Stimulated activated CD8-positive, alpha-beta memory T cell treated with anti-CD3 and anti-CD28 coated beads, Interleukin-2, amount 100 ng/mL, for 1 hour (primary cell): ENCODE results near the gene MYO5C.
"Not testable (repeated sequence)": the region's sequence is repeated elsewhere in the genome, so short reads cannot be mapped to it uniquely, and the experiment has no call there.

Experiments
- DNase-seq, 2 donors: peaks; one replicate each; pipeline ENCODE4 v3.0.0-alpha.2; 2020; ENCODE audit warnings: low read depth in 2 of 2

MYO5C gene

DNA sequence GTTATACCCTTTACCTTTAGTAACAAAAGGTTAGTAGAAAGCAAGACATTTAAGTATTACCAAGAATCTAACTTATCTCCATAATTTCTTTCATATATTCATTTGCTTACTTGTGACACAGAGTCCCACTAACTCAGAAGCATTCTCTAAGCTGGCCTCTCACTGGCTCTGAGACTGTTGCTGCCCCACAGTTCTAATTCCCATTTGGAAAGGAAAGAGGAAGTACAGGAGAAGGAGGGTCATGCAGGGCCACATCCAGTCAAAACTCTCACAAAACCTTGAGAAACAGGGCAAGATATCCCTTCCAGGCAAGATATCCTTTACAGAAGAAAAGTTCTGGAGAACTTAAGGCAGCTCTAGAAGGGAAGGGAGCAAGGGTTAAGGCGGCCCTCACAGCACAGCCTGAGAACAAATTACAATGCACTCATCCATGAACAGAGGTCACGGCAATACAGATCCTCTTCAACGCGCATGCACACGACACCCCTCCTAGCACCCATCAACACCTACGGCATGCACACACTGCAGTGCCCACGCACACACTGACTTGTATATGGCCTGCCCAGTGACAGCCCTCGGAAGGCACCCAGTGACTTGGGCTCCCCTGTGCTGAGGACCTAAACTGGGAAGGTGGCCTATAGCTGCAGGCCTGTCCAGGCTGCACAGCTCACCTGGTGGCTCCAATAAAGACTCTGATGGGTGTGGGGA is 13.0 kb upstream of the MYO5C start:
- no peak for DNase-seq

DNA sequence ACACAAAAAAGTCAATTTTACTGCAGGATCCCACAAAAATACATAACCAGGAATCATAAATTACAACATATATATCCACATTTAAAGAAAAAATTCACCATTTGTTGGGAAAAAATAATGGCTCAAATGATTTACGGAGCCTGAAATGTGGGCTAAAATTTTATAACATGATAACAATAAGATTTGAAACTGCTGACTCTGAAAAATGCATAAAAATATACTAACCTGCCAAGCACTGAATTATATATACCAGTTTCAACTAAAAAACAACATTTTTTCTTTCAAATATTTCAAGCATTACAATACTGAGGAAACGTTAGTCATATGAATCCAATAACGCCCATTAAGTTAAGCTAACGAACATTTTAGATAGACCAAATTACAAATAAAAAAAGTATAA is 12.2 kb upstream of the MYO5C start:
- DNase-seq, result no peak

DNA sequence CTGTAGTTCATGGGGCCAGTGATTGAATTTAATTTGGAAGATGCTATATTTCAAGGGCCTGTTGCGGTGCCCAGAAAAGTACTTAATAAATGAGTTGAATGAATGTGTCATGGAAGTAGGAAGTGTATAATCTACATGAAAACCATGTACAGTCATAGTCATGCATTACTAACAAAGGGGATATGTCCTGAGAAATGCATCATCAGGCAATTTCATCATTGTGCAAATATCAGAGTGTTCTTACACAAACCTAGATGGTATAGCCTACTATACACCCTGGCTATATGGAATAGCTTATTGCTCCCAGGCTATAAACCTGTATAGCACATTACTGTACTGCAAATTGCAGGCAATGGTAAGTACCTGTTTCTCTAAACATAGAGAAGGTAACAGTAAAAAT is 10.7 kb upstream of the MYO5C start:
- no peak for DNase-seq

DNA sequence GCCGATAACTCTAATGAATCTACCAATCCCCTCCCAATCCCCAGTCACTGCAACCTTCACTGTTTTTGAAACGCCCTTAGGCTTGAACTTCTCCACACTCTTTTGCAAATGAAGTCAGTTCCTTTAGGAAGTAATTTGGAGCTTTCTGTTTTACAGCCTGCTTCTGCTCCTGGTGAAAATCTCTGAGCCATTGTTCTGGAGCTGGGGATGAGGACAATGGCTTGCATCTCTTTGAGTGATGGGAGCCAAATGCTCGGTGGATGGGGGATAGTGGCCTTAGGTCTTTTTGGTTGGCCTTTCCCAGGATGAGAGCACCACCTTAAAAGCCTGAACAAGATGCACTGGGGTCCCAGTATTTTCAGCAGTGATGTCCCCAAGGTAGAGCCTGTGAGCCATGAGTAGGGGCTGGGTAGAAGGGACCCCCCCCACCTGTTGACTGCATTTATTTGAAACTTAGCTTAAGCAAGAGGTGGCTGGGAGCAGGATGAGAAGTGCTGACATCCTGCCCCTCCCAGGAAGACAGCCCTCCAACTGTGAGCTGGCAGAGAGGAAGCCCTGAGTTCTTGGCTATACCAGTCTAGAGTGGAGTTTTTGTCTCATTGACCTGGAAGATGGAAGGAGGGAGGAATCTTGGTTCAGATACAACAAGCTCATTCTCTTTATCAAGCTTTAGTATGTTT is 7.6 kb upstream of the MYO5C start:
- DNase-seq, result no peak

DNA sequence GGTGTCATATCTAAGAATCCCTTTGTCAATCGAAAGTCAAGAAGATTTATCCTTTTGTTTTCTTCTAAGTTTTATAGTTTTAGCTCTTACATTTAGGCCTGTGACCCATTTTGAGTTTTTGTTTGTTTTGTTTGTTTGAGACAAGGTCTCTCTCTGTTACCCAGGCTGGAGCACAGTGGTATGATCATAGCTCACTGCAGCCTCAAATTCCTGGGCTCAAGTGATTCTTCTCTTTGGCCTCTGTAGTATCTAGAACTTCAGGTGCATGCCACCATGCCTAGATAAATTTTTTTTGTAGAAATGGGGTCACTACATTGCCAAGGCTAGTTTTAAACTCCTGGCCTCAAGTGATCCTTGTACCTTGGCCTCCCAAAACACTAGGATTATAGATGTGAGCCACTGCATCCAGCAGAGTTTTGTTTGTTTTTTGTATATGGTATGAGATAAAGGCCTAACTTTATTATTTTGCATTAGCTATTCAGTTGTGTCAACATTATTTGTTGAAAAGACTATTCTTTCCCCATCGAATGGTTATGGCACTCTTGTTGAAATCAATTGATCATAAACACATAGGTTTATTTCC is 5.8 kb upstream of the MYO5C start:
- no peak for DNase-seq

DNA sequence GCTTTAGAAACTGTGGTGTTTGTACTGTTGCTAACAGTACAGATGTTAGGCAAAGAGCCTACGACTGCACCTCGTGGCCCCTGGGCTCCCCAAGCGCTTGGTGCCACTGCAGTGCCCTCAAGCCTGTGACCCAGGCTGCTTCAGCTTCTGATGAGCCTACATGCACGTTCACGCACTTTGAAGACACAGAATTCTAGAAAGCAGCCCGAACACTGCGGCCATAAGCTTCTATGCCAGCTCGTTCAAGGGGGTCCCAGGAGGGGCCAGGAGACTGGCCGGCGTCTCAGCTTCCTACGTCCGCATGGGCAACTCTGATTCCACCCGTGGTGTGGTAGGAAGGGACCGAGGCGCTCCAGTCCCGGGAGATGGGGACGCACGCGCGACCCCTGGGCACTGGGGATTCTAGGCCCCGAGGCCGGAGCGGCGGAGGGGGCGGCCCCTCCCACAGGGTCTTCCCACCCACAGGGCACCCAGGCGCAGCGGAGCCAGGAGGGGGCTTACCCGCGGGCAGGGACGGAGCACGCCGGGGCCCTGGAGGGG is 653 bp downstream of the MYO5C start:
- no peak for DNase-seq

DNA sequence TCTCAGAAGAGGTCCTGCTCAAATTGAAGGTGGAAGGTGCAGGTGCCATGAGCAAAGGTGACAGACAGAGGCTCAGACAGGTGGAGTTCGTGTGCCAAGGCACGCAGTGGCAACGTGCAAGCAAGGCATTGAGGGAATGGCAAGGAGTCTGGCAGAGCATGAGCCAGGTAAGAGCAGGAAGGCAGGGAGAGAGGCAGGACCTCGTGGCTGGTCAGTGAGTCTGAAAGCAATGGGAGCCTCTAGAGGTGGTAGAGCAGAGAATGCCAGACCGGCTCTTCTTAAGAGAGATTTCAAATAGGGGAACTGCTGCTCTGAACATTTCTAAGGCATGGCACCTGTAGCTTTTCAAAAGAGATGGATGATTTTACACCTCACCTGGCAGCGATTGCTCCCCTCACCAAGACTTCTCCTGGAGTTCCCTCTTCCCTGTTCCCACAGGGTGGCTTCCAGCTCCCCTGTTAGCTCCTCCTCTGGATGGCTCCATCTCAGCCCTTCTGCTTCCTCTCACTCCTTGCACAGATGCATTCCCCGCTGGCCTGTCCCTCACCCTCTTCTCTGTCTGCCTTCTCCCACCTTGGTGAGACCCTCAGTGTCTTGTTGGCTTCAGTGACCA is 2.7 kb downstream of the MYO5C start:
- no peak for DNase-seq

DNA sequence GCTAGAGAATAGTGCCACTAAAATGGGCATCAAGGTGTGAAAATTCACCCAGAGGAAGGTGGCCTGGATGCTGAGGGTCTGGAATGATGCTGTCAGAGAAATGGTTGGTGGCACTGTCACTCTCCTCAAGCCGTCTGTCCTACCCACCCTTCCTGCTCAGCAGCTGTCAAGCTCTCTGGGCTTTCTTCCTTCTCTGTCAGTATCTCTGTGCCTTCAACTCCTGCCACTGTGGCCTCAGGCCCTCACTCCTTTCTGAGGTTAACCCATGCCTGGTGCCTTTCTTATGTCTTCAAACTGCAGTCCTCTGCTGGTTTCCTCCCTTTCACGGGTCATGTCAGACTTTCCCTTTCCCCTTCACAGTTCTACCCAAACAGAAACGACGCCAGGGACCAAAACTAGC is 4.4 kb downstream of the MYO5C start:
- no peak for DNase-seq

DNA sequence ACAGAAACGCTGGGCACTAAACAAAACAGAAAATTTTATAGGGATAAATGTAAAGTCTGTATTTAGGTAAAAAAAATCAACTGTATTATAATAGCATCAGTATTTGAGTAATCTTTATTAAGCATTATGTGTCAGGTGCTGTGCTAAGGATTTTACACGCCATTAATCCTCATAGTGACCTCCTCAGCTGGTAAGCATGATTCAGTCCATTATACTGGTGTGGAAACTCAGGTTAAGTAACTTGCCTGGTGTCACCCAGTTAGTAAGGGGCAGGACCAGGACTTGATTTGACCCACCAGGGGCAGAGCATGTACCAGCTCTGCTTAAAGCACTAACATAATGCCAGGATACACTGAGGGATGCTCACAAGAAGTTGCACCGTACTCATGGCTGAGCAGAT is 4.8 kb downstream of the MYO5C start:
- no peak for DNase-seq

DNA sequence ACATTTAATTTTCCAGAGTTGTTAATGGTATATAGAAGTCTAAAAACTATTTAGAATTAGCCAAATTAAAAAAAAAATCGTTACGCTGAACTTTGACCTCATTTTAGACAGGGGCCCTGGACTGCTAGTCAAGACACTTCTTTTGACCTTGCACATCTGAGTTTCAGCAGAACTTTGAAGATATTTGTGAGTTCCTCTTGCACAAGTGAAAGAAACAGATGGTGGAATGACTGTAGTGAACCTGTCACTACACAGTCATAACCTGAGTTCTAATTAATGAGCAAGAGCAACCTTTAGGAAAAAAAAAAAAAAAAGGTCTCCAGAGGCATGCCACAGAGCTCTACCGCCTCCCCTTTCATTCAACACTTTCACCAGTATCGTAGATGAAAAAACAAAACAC is 5.3 kb downstream of the MYO5C start:
- no peak for DNase-seq

DNA sequence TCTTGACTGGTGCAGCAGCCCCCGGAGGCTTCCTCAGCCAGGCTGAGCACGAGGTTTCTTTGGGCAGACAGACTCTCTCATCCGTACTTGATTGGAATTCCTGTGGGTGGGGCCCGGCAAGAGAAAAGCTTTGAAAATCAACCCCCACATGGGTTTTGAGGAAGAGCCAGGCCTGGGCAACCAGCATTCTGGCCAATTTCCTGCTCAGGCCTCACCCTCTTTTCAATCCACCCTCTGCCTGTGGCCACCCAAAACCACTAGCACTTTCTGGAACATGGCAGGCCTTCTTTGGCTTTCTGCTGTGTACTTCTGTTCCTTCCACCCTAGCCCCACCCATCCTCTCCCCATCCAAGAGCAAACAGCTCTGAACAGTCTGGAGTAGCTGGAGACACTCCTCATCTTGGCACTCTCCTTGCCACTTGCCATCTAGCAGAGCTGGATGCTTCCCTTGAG is 5.9 kb downstream of the MYO5C start:
- DNase-seq, result no peak

DNA sequence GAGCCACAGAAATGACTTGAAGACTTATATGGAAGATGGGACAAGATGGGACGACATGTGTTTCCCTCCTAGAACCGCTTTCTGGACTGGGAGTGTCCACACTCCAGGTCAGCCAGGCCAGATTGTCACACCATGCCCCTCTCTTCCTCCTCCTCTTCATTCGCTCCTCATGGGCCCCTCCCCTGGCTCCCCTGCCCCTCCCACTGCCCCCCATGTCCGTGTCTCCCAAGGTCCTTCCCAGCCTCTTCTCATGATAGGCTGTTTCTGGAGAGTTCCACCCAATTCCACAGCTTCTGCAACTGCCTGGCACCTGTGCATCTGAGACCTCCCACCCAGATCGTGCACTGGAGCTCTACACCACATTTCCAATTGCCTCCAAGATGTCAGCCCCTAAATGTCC is 6.6 kb downstream of the MYO5C start:
- no peak for DNase-seq

DNA sequence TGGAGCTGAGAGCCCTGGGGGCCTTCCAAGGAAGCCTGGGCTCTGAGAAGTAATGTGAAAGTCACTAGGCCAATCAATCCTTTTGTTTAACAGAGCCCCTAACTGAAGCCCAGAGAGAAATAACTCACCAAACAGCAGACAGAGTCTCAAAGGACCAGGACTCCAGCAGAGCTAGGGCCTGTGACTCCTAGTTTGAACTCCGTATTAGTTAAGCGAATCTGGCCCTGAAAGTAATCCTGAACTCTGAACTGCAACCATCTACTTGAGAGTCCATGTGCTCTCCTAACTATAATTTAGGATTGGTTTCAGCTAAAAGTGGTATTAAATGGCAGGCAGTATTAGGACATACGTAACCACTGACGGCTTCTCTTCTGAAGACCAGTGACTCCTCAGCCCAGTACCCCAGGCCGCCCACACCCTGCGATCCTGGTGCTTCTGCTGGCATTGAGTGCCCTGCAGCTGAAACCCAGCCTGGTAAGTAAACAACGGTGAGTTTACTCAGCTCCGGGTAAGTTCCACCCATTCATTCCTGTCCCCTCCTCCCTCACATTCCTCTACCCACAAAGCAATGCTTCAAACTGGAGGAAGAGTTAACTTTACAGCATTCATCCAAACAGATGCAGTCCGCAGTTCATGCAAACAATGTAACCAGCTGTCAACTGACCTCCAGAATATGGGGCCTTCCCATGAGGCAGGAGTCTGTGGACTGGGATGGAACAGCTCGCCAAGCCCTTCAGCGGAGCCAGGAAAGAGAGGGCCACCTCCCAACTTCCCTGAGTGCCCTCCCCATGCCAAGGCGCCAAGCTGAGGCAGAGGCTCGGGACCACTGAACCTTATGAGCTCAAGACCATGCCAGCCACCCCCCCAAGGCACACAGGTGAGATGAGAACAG is 7.3 kb downstream of the MYO5C start:
- DNase-seq, result no peak

DNA sequence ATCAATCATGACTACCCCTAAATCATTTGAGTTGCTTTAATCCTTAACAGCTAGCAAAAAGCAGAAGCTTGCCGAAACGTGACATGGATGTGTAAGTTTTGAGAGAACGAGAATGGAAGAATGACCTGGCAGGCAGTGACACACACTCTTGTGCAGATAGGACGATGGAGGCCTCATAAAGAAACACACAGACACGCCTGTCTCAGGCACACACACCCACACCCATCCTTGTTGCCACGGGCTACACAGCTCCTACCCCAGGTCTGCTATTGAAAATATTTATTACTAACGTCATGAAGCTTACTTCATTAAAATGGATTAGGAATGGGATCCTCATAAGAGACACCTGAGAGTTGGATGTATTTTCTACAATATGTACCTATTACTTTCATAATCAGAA is 8.5 kb downstream of the MYO5C start:
- no peak for DNase-seq

DNA sequence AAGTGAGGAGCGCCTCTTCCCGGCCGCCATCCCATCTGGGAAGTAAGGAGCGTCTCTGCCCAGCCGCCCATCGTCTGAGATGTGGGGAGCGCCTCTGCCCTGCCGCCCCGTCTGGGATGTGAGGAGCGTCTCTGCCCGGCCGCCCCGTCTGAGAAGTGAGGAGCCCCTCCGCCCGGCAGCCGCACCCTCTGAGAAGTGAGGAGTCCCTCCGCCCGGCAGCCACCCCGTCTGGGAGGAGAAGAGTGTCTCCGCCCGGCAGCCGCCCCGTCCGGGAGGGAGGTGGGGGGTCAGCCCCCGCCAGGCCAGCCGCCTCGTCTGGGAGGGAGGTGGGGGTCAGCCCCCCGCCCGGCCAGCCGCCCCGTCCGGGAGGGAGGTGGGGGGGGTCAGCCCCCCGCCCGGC is 9.7 kb downstream of the MYO5C start:
- not testable (repeated sequence) for DNase-seq

DNA sequence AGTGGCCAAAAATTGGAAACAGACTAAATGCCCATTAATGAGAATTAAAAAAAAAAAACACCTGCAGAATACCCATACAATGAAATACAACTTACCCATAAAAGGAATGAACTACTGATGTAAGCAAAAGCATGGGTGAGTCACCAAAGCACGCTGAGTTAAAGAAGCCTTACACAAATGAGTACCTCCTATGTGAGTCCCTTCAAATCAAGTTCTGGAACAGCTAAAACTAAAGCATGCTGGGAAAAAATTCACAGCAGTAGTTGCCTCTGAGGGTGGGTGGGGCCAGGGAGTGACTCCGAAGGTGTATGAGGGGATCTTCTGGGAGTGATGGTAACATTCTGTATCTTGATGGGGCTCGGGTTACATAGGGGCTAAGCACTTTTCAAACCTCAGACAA is 11.4 kb downstream of the MYO5C start:
- no peak for DNase-seq

DNA sequence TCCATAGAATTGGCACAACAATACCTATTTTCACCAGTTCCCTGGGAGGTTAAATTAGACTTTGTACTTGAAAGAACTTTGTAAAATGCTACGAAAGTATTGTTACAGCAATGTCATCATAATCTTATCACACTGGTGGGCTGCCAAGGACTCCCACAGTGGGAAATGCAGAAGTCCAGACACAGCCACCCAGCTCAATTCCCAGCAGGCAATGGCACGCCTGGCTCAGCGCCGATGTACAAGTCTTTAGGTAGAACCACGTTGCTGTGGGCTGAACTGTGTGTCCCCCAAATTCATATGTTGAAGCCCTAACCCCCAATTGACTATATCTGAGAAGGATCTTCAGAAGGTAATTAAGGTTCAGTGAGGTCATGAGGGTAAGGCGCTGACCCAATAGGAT is 12.3 kb downstream of the MYO5C start:
- DNase-seq, result no peak

DNA sequence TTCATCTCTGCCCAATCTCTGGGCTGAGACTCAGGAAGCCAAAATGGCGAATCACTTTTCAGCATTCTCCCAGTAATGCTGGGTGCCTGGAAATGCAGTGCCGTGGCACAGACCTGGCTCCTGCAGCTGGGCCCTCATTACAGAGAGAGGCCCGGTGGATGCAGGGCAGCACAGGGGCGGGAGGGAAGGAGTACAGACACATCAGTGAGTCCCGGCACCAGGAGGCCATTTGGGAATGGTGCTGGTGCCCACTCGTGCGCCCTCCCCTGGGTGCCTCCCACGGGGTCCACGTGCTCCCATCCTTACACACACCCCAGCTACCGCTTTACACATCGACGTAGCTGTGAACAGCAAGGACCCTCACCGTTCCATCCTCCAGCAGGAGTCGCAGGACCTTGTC is 13.2 kb downstream of the MYO5C start:
- no peak for DNase-seq

DNA sequence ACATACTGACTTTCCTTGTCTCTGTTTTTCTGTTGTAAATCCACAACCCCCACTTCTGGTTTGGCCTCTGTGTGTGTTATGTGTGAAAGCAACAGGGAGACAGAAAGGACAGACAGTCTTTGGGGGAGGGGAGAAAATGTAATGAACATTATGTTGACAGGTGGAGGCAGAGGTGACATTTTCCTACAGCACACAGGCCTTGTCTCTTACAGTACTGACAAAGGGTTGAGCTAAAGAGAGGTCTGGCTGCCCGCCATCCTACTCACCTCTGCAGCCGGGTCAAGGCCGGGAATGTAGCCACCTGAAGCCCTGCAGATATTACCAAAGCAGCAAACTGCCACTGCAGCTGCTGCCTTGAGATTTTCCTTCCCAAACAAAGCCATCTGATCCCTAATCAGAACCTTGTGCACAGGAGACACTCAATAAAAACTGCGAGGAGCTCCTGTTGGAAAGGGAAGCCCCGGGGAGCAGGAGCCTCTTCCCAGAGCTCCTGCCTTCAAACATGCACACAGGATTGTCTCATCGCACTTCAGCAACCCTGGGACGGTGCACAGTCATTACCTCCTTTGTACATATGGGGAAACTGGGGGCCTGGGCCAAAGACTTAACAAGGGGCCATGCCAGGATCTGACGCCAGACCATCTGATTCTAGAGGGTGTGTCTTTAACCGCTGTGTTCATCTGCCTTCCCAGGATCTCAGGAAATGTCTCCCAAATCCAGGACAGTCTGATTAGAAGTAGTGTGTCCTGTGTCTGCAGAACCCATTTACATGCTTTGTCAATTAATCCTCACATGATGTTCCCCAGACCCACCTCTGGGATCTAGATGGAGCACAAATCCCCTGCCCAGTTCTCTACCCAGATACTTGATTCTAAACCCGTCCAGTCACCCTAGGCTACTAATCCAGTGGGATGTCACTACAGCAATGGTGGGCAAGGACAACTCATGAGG is 14.2 kb downstream of the MYO5C start:
- no peak for DNase-seq

DNA sequence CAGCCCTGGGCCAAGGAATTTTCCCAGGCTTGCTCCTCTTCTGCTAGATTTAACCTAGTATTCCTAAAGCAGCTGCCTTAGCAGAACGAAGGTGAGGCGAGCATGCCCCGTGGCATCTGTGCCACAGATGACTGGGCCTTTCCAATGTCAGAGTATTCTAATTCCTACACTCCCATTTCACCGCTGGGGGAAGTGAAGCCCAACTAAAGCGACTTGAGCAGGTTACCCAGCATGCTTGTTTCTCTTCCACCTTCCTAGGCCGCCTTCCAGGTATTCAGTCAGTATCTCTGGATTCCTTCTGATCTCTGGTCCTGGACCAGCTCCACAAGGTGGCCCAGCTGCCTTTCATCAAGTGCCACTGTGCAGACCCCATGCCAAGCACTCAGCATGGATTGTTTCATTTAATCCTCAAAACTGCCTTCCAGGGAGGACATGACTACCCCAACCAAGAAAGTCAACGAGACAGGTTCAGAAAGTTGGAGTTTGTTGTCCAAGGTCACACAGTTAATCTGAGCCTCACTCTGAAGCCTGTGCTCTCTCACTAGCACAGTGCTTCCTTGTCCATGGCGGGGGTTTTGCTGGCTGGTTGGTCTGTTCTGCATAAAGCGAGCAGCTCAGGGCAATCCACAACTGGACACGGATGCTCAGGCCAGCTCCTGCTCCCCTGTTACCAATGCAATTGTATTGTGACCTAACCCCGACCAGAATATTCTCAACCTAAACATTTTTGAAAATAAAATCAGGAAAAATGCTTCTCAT is 15.1 kb downstream of the MYO5C start:
- DNase-seq, result no peak
